Cardiac muscle cell (in vitro differentiated cells and primary cell): ENCODE results near the gene NHERF2. TPM values are rescaled to one million over a fixed set of nuclear protein-coding genes. Genes with fewer than 3 reads are reported as not detected.

ENCODE experiments used
- DNase-seq, 2 donors: peaks; one replicate each; pipeline versions ENCODE4 v3.0.0 to v3.0.0-alpha.2; 2010 to 2017; ENCODE audit warnings: low read depth in 1 of 2, low spot score in 1 of 2
- H3K27ac ChIP-seq: fragments of 200-600 bp; sonication (generic); 2 replicates; pipeline ENCODE4 v1.5.1; 2016
- H3K27me3 ChIP-seq: fragments of 200-600 bp; sonication (generic); 2 replicates; pipeline ENCODE4 v1.6.0; 2016; ENCODE audit warnings: control low read depth
- H3K36me3 ChIP-seq: fragments of 200-600 bp; sonication (generic); 2 replicates; pipeline ENCODE4 v1.5.1; 2016; ENCODE audit warnings: control low read depth
- H3K4me1 ChIP-seq: fragments of 200-600 bp; sonication (generic); 2 replicates; pipeline ENCODE4 v1.8.1; 2017; ENCODE audit warnings: low read depth, mild to moderate bottlenecking, mixed run types
- H3K4me3 ChIP-seq: fragments of 200-600 bp; sonication (generic); 2 replicates; pipeline ENCODE4 v1.5.1; 2016; ENCODE audit warnings: mild to moderate bottlenecking
- H3K9me3 ChIP-seq: fragments of 200-600 bp; sonication (generic); 2 replicates; pipeline ENCODE4 v1.5.1; 2017; ENCODE audit warnings: low read depth, mild to moderate bottlenecking, control low read depth
- CTCF ChIP-seq: IDR thresholded peaks from 2 replicates; pipeline ENCODE4 v1.5.1; 2012; ENCODE audit warnings: low read depth, mild to moderate bottlenecking, low read length
- polyA plus RNA-seq: library from polyadenylated mRNA; unstranded; fragments of >200 nt; fragmentation: Nextera tagmentation; extraction: Ambion mirVana; gene quantifications from 2 replicates; pipeline ENCODE4 v1.2.1, GENCODE V29; 2016
- total RNA-seq: library from RNA; depleted of rRNA; stranded (reverse); fragments of >200 nt; gene quantifications from 2 replicates; pipeline ENCODE4 v1.2.3, GENCODE V29; 2016

The NHERF2 gene
- total and polyA plus RNA-seq, 2 experiments from 2014 or later, result 34.7 to 37.4 TPM

GRCh38 chr16:2084895-2085625 lies 58.4 kb downstream of the NHERF2 start:
- no peaks in the 10 kb centered on the region for H3K27me3 ChIP-seq
- H3K4me3 ChIP-seq, result no peak overlapping the region
- DNase-seq, result no peak
- H3K36me3 ChIP-seq, result peaks cover 16% of the 10 kb centered on the region
- no peaks in the 10 kb centered on the region for H3K9me3 ChIP-seq
- H3K4me1 ChIP-seq, result no peaks in the 10 kb centered on the region
- no peak for TF ChIP-seq CTCF
- no peak overlapping the region for H3K27ac ChIP-seq

DNA sequence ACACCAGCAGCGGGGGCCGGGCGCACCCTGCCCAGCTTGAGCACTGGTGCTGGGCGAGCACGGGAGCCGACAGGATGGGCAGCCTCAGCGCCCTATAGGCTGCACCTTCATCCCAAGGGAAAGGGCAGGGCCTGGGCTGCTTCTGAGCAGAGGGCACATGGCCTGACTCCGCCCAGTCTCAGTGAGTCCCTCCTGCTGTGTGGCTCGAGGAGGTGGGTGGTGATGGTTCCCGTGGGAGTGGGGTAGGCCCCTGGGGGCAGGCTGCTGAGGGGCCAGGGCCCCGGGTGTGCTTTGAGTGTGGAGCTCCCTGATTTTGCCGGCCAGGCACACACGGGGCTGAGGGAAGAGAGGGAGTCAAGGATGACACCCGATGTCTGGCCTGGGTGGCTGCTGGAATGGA lies 59.0 kb downstream of the NHERF2 start:
- H3K9me3 ChIP-seq, result no peaks in the 10 kb centered on the region
- H3K4me1 ChIP-seq, result no peaks in the 10 kb centered on the region
- TF ChIP-seq CTCF, result no peak
- H3K36me3 ChIP-seq, result peaks cover 16% of the 10 kb centered on the region
- no peak for DNase-seq
- no peak overlapping the region for H3K4me3 ChIP-seq
- no peaks in the 10 kb centered on the region for H3K27me3 ChIP-seq
- H3K27ac ChIP-seq, result no peak overlapping the region

DNA sequence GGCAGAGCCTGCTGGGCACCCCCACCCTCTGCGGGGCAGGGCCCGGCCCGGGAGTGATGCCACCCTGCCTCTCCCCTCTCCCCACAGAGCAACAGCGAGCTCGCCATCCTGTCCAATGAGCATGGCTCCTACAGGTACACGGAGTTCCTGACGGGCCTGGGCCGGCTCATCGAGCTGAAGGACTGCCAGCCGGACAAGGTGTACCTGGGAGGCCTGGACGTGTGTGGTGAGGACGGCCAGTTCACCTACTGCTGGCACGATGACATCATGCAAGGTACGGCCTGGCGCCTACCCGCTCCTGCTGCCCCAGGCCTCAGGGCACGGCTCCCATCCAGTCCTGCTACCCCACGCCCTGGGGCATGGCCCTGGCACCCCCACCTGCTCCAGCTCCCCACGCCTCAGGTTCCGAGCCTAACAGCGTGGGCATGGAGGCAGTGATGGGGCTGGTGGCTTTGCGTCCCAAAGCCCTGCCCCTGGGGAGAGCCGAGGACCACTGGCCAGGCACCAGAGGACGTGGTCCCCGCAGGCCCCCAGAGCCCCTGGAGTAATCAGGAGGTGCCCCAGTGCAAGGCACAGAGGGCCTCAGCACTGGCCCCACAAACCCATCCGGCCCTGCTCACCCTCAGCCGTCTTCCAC lies 59.5 kb downstream of the NHERF2 start:
- no peak overlapping the region for H3K27ac ChIP-seq
- peaks cover 16% of the 10 kb centered on the region for H3K36me3 ChIP-seq
- DNase-seq, result no peak
- no peaks in the 10 kb centered on the region for H3K27me3 ChIP-seq
- no peak for TF ChIP-seq CTCF
- no peaks in the 10 kb centered on the region for H3K9me3 ChIP-seq
- H3K4me3 ChIP-seq, result no peak overlapping the region
- H3K4me1 ChIP-seq, result no peaks in the 10 kb centered on the region

- peaks cover 7% of the 10 kb centered on the region for H3K4me1 ChIP-seq
- no peak for TF ChIP-seq CTCF
- peaks cover 15% of the 10 kb centered on the region for H3K36me3 ChIP-seq
- no peak for DNase-seq
- no peaks in the 10 kb centered on the region for H3K27me3 ChIP-seq
- no peak overlapping the region for H3K27ac ChIP-seq
- no peaks in the 10 kb centered on the region for H3K9me3 ChIP-seq
- H3K4me3 ChIP-seq, result no peak overlapping the region
These were observed 60.4 kb downstream of the NHERF2 start for GRCh38 chr16:2086812-2087747.

DNA sequence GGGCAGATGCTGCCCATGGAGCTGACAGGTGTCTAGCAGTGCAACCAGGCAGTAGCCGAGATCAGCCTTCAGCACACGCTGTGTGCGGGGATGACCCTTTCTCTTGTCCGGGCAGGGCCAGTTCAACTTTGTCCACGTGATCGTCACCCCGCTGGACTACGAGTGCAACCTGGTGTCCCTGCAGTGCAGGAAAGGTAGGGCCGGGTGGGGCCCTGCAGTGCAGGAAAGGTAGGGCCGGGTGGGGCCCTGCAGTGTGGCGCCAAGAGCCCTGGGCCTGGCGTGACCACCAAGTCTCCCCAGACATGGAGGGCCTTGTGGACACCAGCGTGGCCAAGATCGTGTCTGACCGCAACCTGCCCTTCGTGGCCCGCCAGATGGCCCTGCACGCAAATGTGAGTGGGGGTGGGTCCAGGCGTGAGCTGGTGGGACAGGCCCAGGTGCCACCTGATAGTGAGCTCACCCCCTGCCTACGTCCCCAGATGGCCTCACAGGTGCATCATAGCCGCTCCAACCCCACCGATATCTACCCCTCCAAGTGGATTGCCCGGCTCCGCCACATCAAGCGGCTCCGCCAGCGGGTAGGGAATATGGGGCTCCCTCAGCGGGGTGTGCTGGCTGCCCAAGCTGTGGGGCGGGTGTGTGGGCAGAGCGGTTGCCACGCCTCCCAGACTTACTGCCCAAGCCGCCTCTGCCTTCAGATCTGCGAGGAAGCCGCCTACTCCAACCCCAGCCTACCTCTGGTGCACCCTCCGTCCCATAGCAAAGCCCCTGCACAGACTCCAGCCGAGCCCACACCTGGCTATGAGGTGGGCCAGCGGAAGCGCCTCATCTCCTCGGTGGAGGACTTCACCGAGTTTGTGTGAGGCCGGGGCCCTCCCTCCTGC lies 61.3 kb downstream of the NHERF2 start:
- no peak for DNase-seq
- no peak for TF ChIP-seq CTCF
- Histone ChIP-seq H3K27ac (no peak overlapping the region), H3K36me3 (peaks cover 12% of the 10 kb centered on the region), H3K27me3 (no peaks in the 10 kb centered on the region), H3K4me1 (peaks cover 10% of the 10 kb centered on the region), H3K9me3 (no peaks in the 10 kb centered on the region), H3K4me3 (no peak overlapping the region)
